HEK293 (cell line): ENCODE data around the gene KCNQ1.

Experiments
- CTCF ChIA-PET: fragments of 350-600 bp; formaldehyde crosslinking; extraction: SDS; loops from one replicate; lab custom pipeline; 2021; ENCODE audit warnings: antibody characterized with exemption; lab: Yijun Ruan, JAX
- POLR2A ChIA-PET: fragments of 300-600 bp; formaldehyde crosslinking; extraction: SDS; loops from one replicate; lab custom pipeline; 2020; ENCODE audit warnings: antibody characterized with exemption, inconsistent platforms; lab: Yijun Ruan, JAX
- H3K27ac ChIP-seq: fragments of 200-500 bp; sonication (Bioruptor generic); 2 replicates; pipeline ENCODE4 v1.5.1; 2014; ENCODE audit warnings: low read depth, low read length, control low read depth, inconsistent platforms; ENCODE audit errors: extremely low read depth
- H3K36me3 ChIP-seq, 2 experiments: fragments of 200-500 bp in 1 of 2; sonication (Bioruptor generic) in 1 of 2; 1 replicate in 1 of 2; 2 replicates in 1 of 2; pipeline ENCODE4 v1.5.1; 2014 to 2017; ENCODE audit warnings: inconsistent platforms in 2 of 2, low read length in 2 of 2; ENCODE audit not compliant: control insufficient read depth in 2 of 2, insufficient read depth in 1 of 2
- H3K4me1 ChIP-seq: fragments of 200-500 bp; sonication (Bioruptor generic); 2 replicates; pipeline ENCODE4 v1.5.1; 2014; ENCODE audit warnings: mild to moderate bottlenecking, low read length, inconsistent platforms; ENCODE audit not compliant: control insufficient read depth, insufficient read depth
- H3K4me3 ChIP-seq: 2 replicates; pipeline ENCODE4 v1.5.1; 2011; ENCODE audit warnings: low read depth, mild to moderate bottlenecking, control low read depth, low read length, moderate library complexity
- H3K9me3 ChIP-seq: fragments of 200-500 bp; sonication (Bioruptor generic); 2 replicates; pipeline ENCODE4 v1.5.1; 2014; ENCODE audit warnings: low read depth, low read length, inconsistent platforms; ENCODE audit not compliant: control insufficient read depth, insufficient read depth
- CTCF ChIP-seq: fragments of 450-650 bp; formaldehyde crosslinking; IDR thresholded peaks from 2 replicates; pipeline ENCODE4 v1.5.1; 2016; ENCODE audit warnings: missing biosample characterization, missing genetic modification characterization
- HOXA7 ChIP-seq: sonication (generic); formaldehyde crosslinking; IDR thresholded peaks from 2 replicates; pipeline ENCODE4 v1.8.1; 2022; ENCODE audit warnings: missing genetic modification reagents, borderline replicate concordance
- KLF7 ChIP-seq: fragments of 450-650 bp; formaldehyde crosslinking; IDR thresholded peaks from 2 replicates; pipeline ENCODE4 v1.5.1; 2016; ENCODE audit warnings: missing biosample characterization, missing genetic modification characterization, borderline replicate concordance
- PRDM2 ChIP-seq: fragments of 450-650 bp; formaldehyde crosslinking; IDR thresholded peaks from 2 replicates; pipeline ENCODE4 v1.5.1; 2016; ENCODE audit warnings: missing biosample characterization, missing genetic modification characterization, borderline replicate concordance
- REST ChIP-seq: fragments of 450-650 bp; formaldehyde crosslinking; IDR thresholded peaks from 2 replicates; pipeline ENCODE4 v1.5.1; 2016; ENCODE audit warnings: missing biosample characterization, missing genetic modification characterization
- ZBTB44 ChIP-seq: fragments of 450-650 bp; IDR thresholded peaks from 2 replicates; pipeline ENCODE4 v1.5.1; 2018; ENCODE audit warnings: missing biosample characterization, mild to moderate bottlenecking, missing genetic modification characterization
- ZBTB48 ChIP-seq: fragments of 450-650 bp; formaldehyde crosslinking; IDR thresholded peaks from 2 replicates; pipeline ENCODE4 v1.5.1; 2016; ENCODE audit warnings: missing biosample characterization, missing genetic modification characterization
- ZBTB6 ChIP-seq: fragments of 450-650 bp; formaldehyde crosslinking; IDR thresholded peaks from 2 replicates; pipeline ENCODE4 v1.5.1; 2017; ENCODE audit warnings: missing biosample characterization, missing genetic modification characterization
- ZEB2 ChIP-seq: fragments of 450-650 bp; formaldehyde crosslinking; IDR thresholded peaks from 2 replicates; pipeline ENCODE4 v1.5.1; 2016; ENCODE audit warnings: missing biosample characterization, missing genetic modification characterization
- ZNF155 ChIP-seq: fragments of 450-650 bp; formaldehyde crosslinking; IDR thresholded peaks from 2 replicates; pipeline ENCODE4 v1.5.1; 2016; ENCODE audit warnings: missing biosample characterization, missing genetic modification characterization
- ZNF2 ChIP-seq: fragments of 450-650 bp; formaldehyde crosslinking; IDR thresholded peaks from 2 replicates; pipeline ENCODE4 v1.5.1; 2016; ENCODE audit warnings: missing biosample characterization, missing genetic modification characterization
- ZNF223 ChIP-seq: fragments of 450-650 bp; formaldehyde crosslinking; IDR thresholded peaks from 2 replicates; pipeline ENCODE4 v1.5.1; 2016; ENCODE audit warnings: missing biosample characterization, missing genetic modification characterization
- ZNF266 ChIP-seq: fragments of 450-650 bp; formaldehyde crosslinking; IDR thresholded peaks from 2 replicates; pipeline ENCODE4 v1.5.1; 2016; ENCODE audit warnings: missing biosample characterization, missing genetic modification characterization, low read depth
- ZNF501 ChIP-seq: fragments of 450-650 bp; formaldehyde crosslinking; IDR thresholded peaks from 2 replicates; pipeline ENCODE4 v1.5.1; 2016; ENCODE audit warnings: missing biosample characterization, missing genetic modification characterization
- ZNF571 ChIP-seq: fragments of 450-650 bp; formaldehyde crosslinking; IDR thresholded peaks from 2 replicates; pipeline ENCODE4 v1.5.0; 2017; ENCODE audit warnings: missing biosample characterization, missing genetic modification characterization
- ZNF596 ChIP-seq: fragments of 450-650 bp; IDR thresholded peaks from 2 replicates; pipeline ENCODE4 v1.5.0; 2018; ENCODE audit warnings: missing biosample characterization, mild to moderate bottlenecking, missing genetic modification characterization, moderate library complexity
- ZNF610 ChIP-seq: fragments of 450-650 bp; formaldehyde crosslinking; IDR thresholded peaks from 2 replicates; pipeline ENCODE4 v1.5.1; 2016; ENCODE audit warnings: missing biosample characterization, missing genetic modification characterization, borderline replicate concordance
- ZNF792 ChIP-seq: fragments of 450-650 bp; formaldehyde crosslinking; IDR thresholded peaks from 2 replicates; pipeline ENCODE4 v1.5.1; 2016; ENCODE audit warnings: missing biosample characterization, missing genetic modification characterization
- ZSCAN30 ChIP-seq: fragments of 450-650 bp; IDR thresholded peaks from 2 replicates; pipeline ENCODE4 v1.5.1; 2018; ENCODE audit warnings: missing biosample characterization, mild to moderate bottlenecking, missing genetic modification characterization, moderate library complexity
- ZXDB ChIP-seq: fragments of 450-650 bp; formaldehyde crosslinking; IDR thresholded peaks from 2 replicates; pipeline ENCODE4 v1.5.1; 2016; ENCODE audit warnings: missing biosample characterization, missing genetic modification characterization

The KCNQ1 gene

GRCh38 chr11:2517386-2518064, 72.7 kb downstream of the KCNQ1 start:
- Histone ChIP-seq H3K27ac (no peak overlapping the region), H3K4me1 (no peaks in the 10 kb centered on the region), H3K36me3 (no peaks in the 10 kb centered on the region), H3K9me3 (no peaks in the 10 kb centered on the region), H3K4me3 (no peak overlapping the region)
- POLR2A ChIA-PET, result no interaction called here
- CTCF ChIA-PET, result no interaction called here
- TF ChIP-seq ZNF155 (tag by site-specific recombination) (no peak), ZNF571 (tag by site-specific recombination) (no peak), ZNF596 (tag by site-specific recombination) (no peak), ZBTB44 (tag by site-specific recombination) (no peak), ZNF223 (tag by site-specific recombination) (no peak), ZXDB (tag by site-specific recombination) (no peak), HOXA7 (no peak), CTCF (no peak), ZSCAN30 (tag by site-specific recombination) (no peak), KLF7 (tag by site-specific recombination) (no peak), PRDM2 (no peak), ZEB2 (no peak), REST (tag by site-specific recombination) (no peak), ZNF792 (no peak), ZNF2 (no peak), ZBTB6 (tag by site-specific recombination) (no peak), ZBTB48 (tag by site-specific recombination) (no peak), ZNF610 (tag by site-specific recombination) (no peak), ZNF266 (tag by site-specific recombination) (no peak), ZNF501 (no peak)
